HepG2 (cell line): Measurements from ENCODE around the gene CCDC69. TPM values are rescaled to one million over a fixed set of nuclear protein-coding genes. Genes with fewer than 3 reads are reported as not detected.

Experiments used
- BRCA1 ChIP-seq: sonication (generic); formaldehyde crosslinking; IDR thresholded peaks from 2 replicates; pipeline ENCODE4 v1.4.0; 2020; ENCODE audit warnings: missing genetic modification reagents
- CBX2 ChIP-seq, 2 experiments: fragments of 200-600 bp in 1 of 2; sonication (generic); formaldehyde crosslinking in 1 of 2; IDR thresholded peaks; 2 replicates each; pipeline versions ENCODE4 v1.7.0 to v1.8.1; 2018 to 2022; ENCODE audit warnings: low read depth in 2 of 2, low read length in 1 of 2, mild to moderate bottlenecking in 1 of 2, missing genetic modification reagents in 1 of 2
- CCDC6 ChIP-seq: sonication (generic); formaldehyde crosslinking; IDR thresholded peaks from 2 replicates; pipeline ENCODE4 v1.8.1; 2022; ENCODE audit warnings: mild to moderate bottlenecking, missing genetic modification reagents, moderate library complexity
- MED13 ChIP-seq: sonication (generic); formaldehyde crosslinking; IDR thresholded peaks from 2 replicates; pipeline ENCODE4 v1.5.0; 2020; ENCODE audit warnings: missing genetic modification reagents
- MYC ChIP-seq: sonication (generic); formaldehyde crosslinking; IDR thresholded peaks from 2 replicates; pipeline ENCODE4 v1.9.0; 2021; ENCODE audit warnings: missing genetic modification reagents, borderline replicate concordance
- NFIB ChIP-seq: sonication (generic); formaldehyde crosslinking; IDR thresholded peaks from 2 replicates; pipeline ENCODE4 v1.9.0; 2021; ENCODE audit warnings: missing genetic modification reagents, mild to moderate bottlenecking, borderline replicate concordance
- NFYC ChIP-seq: IDR thresholded peaks from 2 replicates; pipeline ENCODE4 v1.6.1; 2016; ENCODE audit warnings: missing genetic modification reagents, missing compliant biosample characterization
- PAXIP1 ChIP-seq: sonication (generic); formaldehyde crosslinking; conservative IDR thresholded peaks from 2 replicates; pipeline ENCODE4 v1.4.0; 2020; ENCODE audit warnings: mild to moderate bottlenecking, missing genetic modification reagents, moderate library complexity
- SALL1 ChIP-seq: sonication (generic); formaldehyde crosslinking; IDR thresholded peaks from 2 replicates; pipeline ENCODE4 v1.8.0; 2022; ENCODE audit warnings: mild to moderate bottlenecking, missing genetic modification reagents
- SRSF4 ChIP-seq: fragments of 200-400 bp; formaldehyde crosslinking; IDR thresholded peaks from one replicate; pipeline ENCODE4 v1.6.1; 2018; ENCODE audit warnings: mild to moderate bottlenecking, low read depth, low read length, moderate library complexity; ENCODE audit not compliant: poor library complexity, severe bottlenecking
- SRSF9 ChIP-seq: fragments of 200-400 bp; formaldehyde crosslinking; IDR thresholded peaks from 2 replicates; pipeline ENCODE4 v1.6.1; 2018; ENCODE audit warnings: borderline replicate concordance, mild to moderate bottlenecking, low read depth, low read length; ENCODE audit not compliant: insufficient read depth, poor library complexity, severe bottlenecking
- TFE3 ChIP-seq: IDR thresholded peaks from 2 replicates; pipeline ENCODE4 v1.6.1; 2016
- ZFP62 ChIP-seq: sonication (generic); formaldehyde crosslinking; IDR thresholded peaks from 2 replicates; pipeline ENCODE4 v1.4.0; 2020; ENCODE audit warnings: missing genetic modification reagents
- ZFY ChIP-seq: sonication (generic); formaldehyde crosslinking; IDR thresholded peaks from 2 replicates; pipeline ENCODE4 v1.4.0; 2020; ENCODE audit warnings: missing genetic modification reagents
- ZNF224 ChIP-seq: sonication (generic); formaldehyde crosslinking; IDR thresholded peaks from 2 replicates; pipeline ENCODE4 v1.5.0; 2020; ENCODE audit warnings: mild to moderate bottlenecking, missing genetic modification reagents
- ZNF333 ChIP-seq: sonication (generic); formaldehyde crosslinking; IDR thresholded peaks from 2 replicates; pipeline ENCODE4 v1.4.0; 2020; ENCODE audit warnings: mild to moderate bottlenecking, missing genetic modification reagents, borderline replicate concordance
- ZZZ3 ChIP-seq: sonication (generic); formaldehyde crosslinking; IDR thresholded peaks from 2 replicates; pipeline ENCODE4 v1.4.0; 2020; ENCODE audit warnings: missing genetic modification reagents, mild to moderate bottlenecking, borderline replicate concordance
- polyA plus RNA-seq, 8 experiments: library from polyadenylated mRNA; depleted of rRNA in 3 of 8; stranded (reverse) in 7 of 8; unstranded in 1 of 8; fragments of >200 nt; fragmentation: Illumina TruSeq in 4 of 8; extraction: Trizol in 4 of 8; gene quantifications; 2 replicates each; pipeline versions ENCODE4 v1.2.1 to v1.2.3, GENCODE V29; 2011 to 2016; ENCODE audit warnings: low read depth in 4 of 8, missing spikeins in 1 of 8, mixed read lengths in 1 of 8; ENCODE audit not compliant: insufficient read depth in 1 of 8
- total RNA-seq, 5 experiments: library from RNA; depleted of rRNA; stranded (reverse); fragments of >200 nt; fragmentation: Illumina TruSeq; extraction: Trizol; gene quantifications; 2 replicates each; pipeline ENCODE4 v1.2.3, GENCODE V29; 2016; ENCODE audit warnings: low read depth in 1 of 5
- TF ChIP-seq, protein P1 (sequence below): sonication (generic); formaldehyde crosslinking; IDR thresholded peaks from 2 replicates; pipeline ENCODE4 v1.8.0; 2023; ENCODE audit warnings: mild to moderate bottlenecking, missing genetic modification reagents
- TF ChIP-seq, protein P2 (sequence below): sonication (generic); formaldehyde crosslinking; IDR thresholded peaks from 2 replicates; pipeline ENCODE4 v1.5.0; 2020; ENCODE audit warnings: missing genetic modification reagents, mild to moderate bottlenecking, borderline replicate concordance
- TF ChIP-seq, protein P3 (sequence below): sonication (generic); formaldehyde crosslinking; IDR thresholded peaks from 2 replicates; pipeline ENCODE4 v1.4.0; 2020; ENCODE audit warnings: mild to moderate bottlenecking, missing genetic modification reagents

Gene CCDC69
- total and polyA plus RNA-seq, 2 of the 13 experiments (the other 11 are each of a cell fraction or from before 2014, with no cell fraction given) = 12.2 to 45.2 TPM

DNA sequence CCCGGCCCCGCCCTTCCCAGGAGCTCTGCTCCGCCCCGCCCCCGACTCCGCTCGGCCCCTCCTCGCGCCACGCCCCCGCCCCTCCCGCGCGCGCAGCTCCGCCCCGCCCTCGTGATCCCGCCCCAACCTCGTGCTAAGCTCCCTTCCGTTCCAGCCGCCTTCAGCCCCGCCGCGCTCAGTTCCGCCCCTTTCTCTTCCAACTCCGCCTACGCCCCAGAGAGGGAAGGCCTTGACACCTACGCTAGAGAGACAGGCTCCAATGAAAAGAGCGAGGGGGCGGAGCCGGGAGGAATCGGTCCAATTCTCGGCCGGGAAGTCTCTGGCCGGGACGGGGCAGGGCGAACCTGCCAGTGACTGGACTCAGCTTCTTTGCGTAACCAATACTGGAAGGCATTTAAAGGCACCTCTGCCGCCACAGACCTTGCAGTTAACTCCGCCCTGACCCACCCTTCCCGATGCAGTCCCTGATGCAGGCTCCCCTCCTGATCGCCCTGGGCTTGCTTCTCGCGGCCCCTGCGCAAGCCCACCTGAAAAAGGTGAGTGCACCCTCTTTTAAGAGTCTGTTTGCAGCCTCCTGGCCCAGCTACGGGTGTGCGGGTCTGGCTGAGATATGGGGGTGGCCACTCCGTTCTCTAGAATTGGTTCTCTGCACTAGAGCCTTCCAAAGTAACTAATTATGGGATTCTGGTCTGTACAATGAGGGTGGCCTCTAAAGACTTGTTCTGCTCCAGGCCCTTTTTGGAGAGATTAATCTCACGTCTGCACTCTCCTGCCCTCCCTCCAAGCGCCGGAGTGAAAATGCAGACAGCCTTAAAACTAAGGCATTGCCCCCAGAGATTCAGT lies 29.1 kb upstream of the CCDC69 start, which contains the start of gene GM2A (continued):
- TF ChIP-seq TFE3 (CRISPR knock-in tag) (peak; percentile 46; the same call in 1 of the 2 replicates), SRSF4 (no peak), CBX2 (IDR thresholded peaks at IDR 0.05; ENCODE audit: low read depth, low read length) (no peak), CBX2 (CRISPR knock-in tag; IDR thresholded peaks at IDR 0.05; ENCODE audit: low read depth) (no peak), ZFP62 (no peak), ZFY (CRISPR knock-in tag) (peak; percentile 24; the same call in 1 of the 2 replicates), ZZZ3 (CRISPR knock-in tag) (no peak), MED13 (CRISPR knock-in tag) (no peak), BRCA1 (CRISPR knock-in tag) (no peak), NFIB (no peak), SRSF9 (no peak), PAXIP1 (CRISPR knock-in tag) (no peak), NFYC (CRISPR knock-in tag) (peak; percentile 84), SALL1 (peak; percentile 41), ZNF333 (CRISPR knock-in tag) (no peak), MYC (CRISPR knock-in tag) (peak; percentile 64; the same call in 1 of the 2 replicates), CCDC6 (CRISPR knock-in tag) (peak; percentile 82), ZNF224 (CRISPR knock-in tag) (no peak)
- TF ChIP-seq, protein P1, sequence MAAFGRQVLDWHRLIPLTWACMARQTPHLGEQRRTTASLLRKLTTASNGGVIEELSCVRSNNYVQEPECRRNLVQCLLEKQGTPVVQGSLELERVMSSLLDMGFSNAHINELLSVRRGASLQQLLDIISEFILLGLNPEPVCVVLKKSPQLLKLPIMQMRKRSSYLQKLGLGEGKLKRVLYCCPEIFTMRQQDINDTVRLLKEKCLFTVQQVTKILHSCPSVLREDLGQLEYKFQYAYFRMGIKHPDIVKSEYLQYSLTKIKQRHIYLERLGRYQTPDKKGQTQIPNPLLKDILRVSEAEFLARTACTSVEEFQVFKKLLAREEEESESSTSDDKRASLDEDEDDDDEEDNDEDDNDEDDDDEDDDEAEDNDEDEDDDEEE (CRISPR knock-in tag) = 0 out of 2 replicates have a peak, but pooled peaks have one; percentile 41
- TF ChIP-seq, protein P2, sequence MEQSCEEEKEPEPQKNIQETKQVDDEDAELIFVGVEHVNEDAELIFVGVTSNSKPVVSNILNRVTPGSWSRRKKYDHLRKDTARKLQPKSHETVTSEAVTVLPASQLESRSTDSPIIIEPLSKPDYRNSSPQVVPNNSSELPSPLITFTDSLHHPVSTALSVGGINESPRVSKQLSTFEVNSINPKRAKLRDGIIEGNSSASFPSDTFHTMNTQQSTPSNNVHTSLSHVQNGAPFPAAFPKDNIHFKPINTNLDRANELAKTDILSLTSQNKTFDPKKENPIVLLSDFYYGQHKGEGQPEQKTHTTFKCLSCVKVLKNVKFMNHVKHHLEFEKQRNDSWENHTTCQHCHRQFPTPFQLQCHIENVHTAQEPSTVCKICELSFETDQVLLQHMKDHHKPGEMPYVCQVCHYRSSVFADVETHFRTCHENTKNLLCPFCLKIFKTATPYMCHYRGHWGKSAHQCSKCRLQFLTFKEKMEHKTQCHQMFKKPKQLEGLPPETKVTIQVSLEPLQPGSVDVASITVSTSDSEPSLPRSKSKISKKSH (CRISPR knock-in tag) = no peak
- TF ChIP-seq, protein P3, sequence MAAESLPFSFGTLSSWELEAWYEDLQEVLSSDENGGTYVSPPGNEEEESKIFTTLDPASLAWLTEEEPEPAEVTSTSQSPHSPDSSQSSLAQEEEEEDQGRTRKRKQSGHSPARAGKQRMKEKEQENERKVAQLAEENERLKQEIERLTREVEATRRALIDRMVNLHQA (CRISPR knock-in tag) = no peak
